SH-SY5Y (cell line): ENCODE results near the gene KCNA2.

ENCODE experiments used
- GATA2 ChIP-seq: IDR thresholded peaks from 2 replicates; pipeline ENCODE4 v1.6.1; 2011; ENCODE audit warnings: mild to moderate bottlenecking, low read depth, low read length
- GATA3 ChIP-seq: IDR thresholded peaks from 2 replicates; pipeline ENCODE4 v1.6.1; 2011; ENCODE audit warnings: low read depth, mild to moderate bottlenecking, low read length, moderate library complexity

GRCh38 chr1:110635434-110635833, 29.3 kb upstream of the KCNA2 start:
- no peak for TF ChIP-seq GATA2
- TF ChIP-seq GATA3 = no peak
